Suprapubic skin (tissue), 4 donors: ENCODE measurements around the gene MGAT5.

Source experiments
- CTCF ChIP-seq, 2 donors: fragments of 200-600 bp in 1 of 2; fragments of 450-650 bp in 1 of 2; sonication (generic) in 1 of 2; IDR thresholded peaks; one replicate each; pipeline ENCODE4 v1.5.1; 2016 to 2019; ENCODE audit warnings: antibody characterized with exemption in 2 of 2, mild to moderate bottlenecking in 1 of 2, moderate library complexity in 1 of 2
- EP300 ChIP-seq: sonication (generic); formaldehyde crosslinking; IDR thresholded peaks from one replicate; pipeline ENCODE4 v1.6.1; 2017; ENCODE audit warnings: antibody characterized with exemption
- POLR2A ChIP-seq, 2 donors: fragments of 450-650 bp; IDR thresholded peaks; one replicate each; pipeline ENCODE4 v1.6.1; 2017; ENCODE audit warnings: antibody characterized with exemption in 2 of 2, mild to moderate bottlenecking in 2 of 2, moderate library complexity in 2 of 2
- POLR2AphosphoS5 ChIP-seq, 3 donors: sonication (generic); formaldehyde crosslinking; IDR thresholded peaks; one replicate each; pipeline ENCODE4 v1.6.1; 2017; ENCODE audit warnings: antibody characterized with exemption in 3 of 3

GRCh38 chr2:134300585-134300984 is 46.7 kb downstream of the MGAT5 start:
- TF ChIP-seq CTCF (IDR thresholded peaks at IDR 0.05) (no peak), POLR2A (IDR thresholded peaks at IDR 0.05) (no peak), POLR2AphosphoS5 (IDR thresholded peaks at IDR 0.05) (no peak), EP300 (no peak)
